Measurements from ENCODE around the gene SETD6. TPM values are rescaled to one million over a fixed set of nuclear protein-coding genes. Genes with fewer than 3 reads are reported as not detected.

The SETD6 gene
- total RNA-seq, 1 donor from 2014 or later, result 25.0 TPM

DNA sequence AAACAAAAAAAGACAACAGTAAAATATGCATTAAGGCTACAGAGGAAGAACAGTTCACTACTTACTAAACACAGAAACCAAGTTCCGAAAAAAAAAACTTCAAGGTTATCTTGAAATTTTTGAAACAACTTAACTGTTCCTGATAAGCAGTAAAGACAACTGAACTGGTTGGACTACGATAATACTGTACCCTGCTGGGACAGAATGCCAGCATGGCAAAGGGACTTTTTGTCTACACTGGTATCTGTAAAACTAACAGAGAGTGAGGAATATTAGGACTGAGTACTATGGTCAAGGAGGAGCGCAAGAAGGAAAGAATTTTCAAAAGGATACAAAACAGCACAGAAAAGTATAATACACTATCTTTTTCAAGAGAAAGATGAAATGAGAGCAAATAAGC lies 19.8 kb downstream of the SETD6 start:
- Mint-ChIP-seq H3K27me3 (ENCODE audit: insufficient read depth, low read depth) (peaks cover 5% of the 10 kb centered on the region), H3K4me3 (no peak overlapping the region), H3K9me3 (no peaks in the 10 kb centered on the region), H3K27ac (peak overlapping the region; percentile 3), H3K36me3 (peaks cover 51% of the 10 kb centered on the region), H3K4me1 (no peaks in the 10 kb centered on the region)
- Histone ChIP-seq H3K79me2 (ENCODE audit: low read depth) (no peaks in the 10 kb centered on the region), H3K27ac (no peak overlapping the region), H3K9ac (no peak overlapping the region), H3K36me3 (peaks cover 61% of the 10 kb centered on the region), H4K20me1 (ENCODE audit: low read depth) (peaks cover 7% of the 10 kb centered on the region), H3F3A (ENCODE audit: low read depth) (peaks cover 13% of the 10 kb centered on the region), H3K4me1 (no peaks in the 10 kb centered on the region), H3K9me3 (ENCODE audit: low read depth) (no peaks in the 10 kb centered on the region), H2AFZ (replicated peaks) (no peak overlapping the region), H3K27me3 (no peaks in the 10 kb centered on the region), H3K4me3 (no peak overlapping the region), H3K4me2 (no peak overlapping the region)
- TF ChIP-seq EZH2 (IDR thresholded peaks at IDR 0.05) (no peak), EZH2phosphoT487 (IDR thresholded peaks at IDR 0.05) (no peak)
- TF ChIP-seq, protein P1, sequence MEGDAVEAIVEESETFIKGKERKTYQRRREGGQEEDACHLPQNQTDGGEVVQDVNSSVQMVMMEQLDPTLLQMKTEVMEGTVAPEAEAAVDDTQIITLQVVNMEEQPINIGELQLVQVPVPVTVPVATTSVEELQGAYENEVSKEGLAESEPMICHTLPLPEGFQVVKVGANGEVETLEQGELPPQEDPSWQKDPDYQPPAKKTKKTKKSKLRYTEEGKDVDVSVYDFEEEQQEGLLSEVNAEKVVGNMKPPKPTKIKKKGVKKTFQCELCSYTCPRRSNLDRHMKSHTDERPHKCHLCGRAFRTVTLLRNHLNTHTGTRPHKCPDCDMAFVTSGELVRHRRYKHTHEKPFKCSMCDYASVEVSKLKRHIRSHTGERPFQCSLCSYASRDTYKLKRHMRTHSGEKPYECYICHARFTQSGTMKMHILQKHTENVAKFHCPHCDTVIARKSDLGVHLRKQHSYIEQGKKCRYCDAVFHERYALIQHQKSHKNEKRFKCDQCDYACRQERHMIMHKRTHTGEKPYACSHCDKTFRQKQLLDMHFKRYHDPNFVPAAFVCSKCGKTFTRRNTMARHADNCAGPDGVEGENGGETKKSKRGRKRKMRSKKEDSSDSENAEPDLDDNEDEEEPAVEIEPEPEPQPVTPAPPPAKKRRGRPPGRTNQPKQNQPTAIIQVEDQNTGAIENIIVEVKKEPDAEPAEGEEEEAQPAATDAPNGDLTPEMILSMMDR (IDR thresholded peaks at IDR 0.05), result no peak
- no peak for DNase-seq (ENCODE audit: low spot score)

DNA sequence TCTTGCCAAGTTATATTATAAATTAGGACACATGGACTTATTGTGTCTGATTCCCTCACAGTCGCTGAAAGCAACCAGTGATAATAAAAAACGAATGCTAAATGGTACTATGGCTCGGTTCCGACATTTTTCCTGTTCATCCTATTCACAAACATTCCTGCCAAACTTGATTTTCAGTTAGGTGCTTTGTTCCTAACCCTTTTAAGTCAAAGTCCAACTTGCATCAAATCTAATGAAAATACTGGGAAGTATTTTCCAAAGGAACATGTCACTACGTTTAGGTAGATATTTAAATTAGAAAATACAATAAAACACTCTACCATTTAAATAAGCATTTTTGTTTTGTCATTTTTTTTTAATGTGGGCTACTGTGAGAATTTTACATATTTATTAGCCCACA lies 21.0 kb downstream of the SETD6 start:
- no peak for TF ChIP-seq EZH2 (IDR thresholded peaks at IDR 0.05)
- TF ChIP-seq, protein P1 (IDR thresholded peaks at IDR 0.05), result no peak
- no peak for TF ChIP-seq EZH2phosphoT487 (IDR thresholded peaks at IDR 0.05)
- peaks cover 10% of the 10 kb centered on the region for H3F3A ChIP-seq (ENCODE audit: low read depth)

DNA sequence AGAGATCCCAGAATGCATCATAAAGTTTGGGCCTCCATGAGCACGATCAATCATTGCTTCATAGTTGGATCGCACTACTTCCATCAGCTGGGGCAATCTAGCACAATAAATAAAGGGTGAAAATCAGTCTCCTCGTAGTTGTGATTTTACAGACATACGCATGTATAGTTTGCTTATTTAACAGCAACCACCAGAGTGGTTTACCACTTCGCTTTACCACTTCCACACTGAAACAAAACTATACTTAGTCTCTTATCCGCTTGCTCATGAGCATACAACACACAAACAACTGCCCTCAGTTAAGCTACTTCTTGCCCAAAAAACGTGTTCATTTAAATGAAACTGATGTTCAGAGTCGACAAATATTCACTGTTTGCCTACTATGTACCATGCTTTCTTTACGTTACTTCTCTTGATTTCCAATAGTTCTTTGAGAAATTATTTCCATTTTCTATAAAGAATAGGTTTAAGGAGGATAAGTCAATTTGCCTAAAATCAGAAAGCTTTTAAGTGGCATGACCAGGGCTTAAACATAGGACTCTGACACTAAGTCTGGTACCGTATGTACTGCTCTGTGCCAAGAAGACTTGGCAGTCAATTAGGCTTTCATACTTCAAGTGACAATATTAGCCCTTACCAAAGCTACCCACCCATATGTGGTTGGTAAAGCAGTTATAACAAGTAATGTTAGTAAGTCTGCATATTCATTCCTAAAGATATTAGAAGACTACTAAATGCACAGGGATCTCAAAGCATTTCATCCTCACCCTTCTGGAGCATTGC lies 22.0 kb downstream of the SETD6 start:
- peaks cover 66% of the 10 kb centered on the region for H3K36me3 ChIP-seq
- TF ChIP-seq EZH2phosphoT487 (IDR thresholded peaks at IDR 0.05), result no peak
- TF ChIP-seq, protein P1 (IDR thresholded peaks at IDR 0.05), result no peak
- no peak for TF ChIP-seq EZH2 (IDR thresholded peaks at IDR 0.05)
- peaks cover 6% of the 10 kb centered on the region for H3K4me1 ChIP-seq
- Mint-ChIP-seq H3K36me3 (peaks cover 53% of the 10 kb centered on the region), H3K4me1 (no peaks in the 10 kb centered on the region), H3K4me3 (no peak overlapping the region), H3K27me3 (ENCODE audit: insufficient read depth, low read depth) (peaks cover 5% of the 10 kb centered on the region), H3K27ac (no peak overlapping the region), H3K9me3 (no peaks in the 10 kb centered on the region)
- H3K79me2 ChIP-seq (ENCODE audit: low read depth), result no peaks in the 10 kb centered on the region
- no peaks in the 10 kb centered on the region for H3K9me3 ChIP-seq (ENCODE audit: low read depth)
- DNase-seq (ENCODE audit: low spot score), result no peak
- no peak overlapping the region for H3K27ac ChIP-seq
- H3K27me3 ChIP-seq, result no peaks in the 10 kb centered on the region
- H2AFZ ChIP-seq (replicated peaks), result no peak overlapping the region
- peaks cover 14% of the 10 kb centered on the region for H3F3A ChIP-seq (ENCODE audit: low read depth)
- H3K9ac ChIP-seq, result no peak overlapping the region
- H3K4me2 ChIP-seq, result no peak overlapping the region
- no peak overlapping the region for H3K4me3 ChIP-seq
- peaks cover 13% of the 10 kb centered on the region for H4K20me1 ChIP-seq (ENCODE audit: low read depth)

More for the DNA sequence above, 21.0 kb downstream of the SETD6 start:
- DNase-seq (ENCODE audit: low spot score), result no peak
- H3K27me3 Mint-ChIP-seq (ENCODE audit: insufficient read depth, low read depth), result peaks cover 5% of the 10 kb centered on the region
- H3K4me3 Mint-ChIP-seq, result no peak overlapping the region
- H3K79me2 ChIP-seq (ENCODE audit: low read depth), result no peaks in the 10 kb centered on the region
- H3K9ac ChIP-seq, result no peak overlapping the region
- H3K4me1 ChIP-seq, result no peaks in the 10 kb centered on the region
- H4K20me1 ChIP-seq (ENCODE audit: low read depth), result peaks cover 7% of the 10 kb centered on the region
- peaks cover 65% of the 10 kb centered on the region for H3K36me3 ChIP-seq
- H3K27ac Mint-ChIP-seq, result no peak overlapping the region
- H3K9me3 ChIP-seq (ENCODE audit: low read depth), result no peaks in the 10 kb centered on the region
- no peak overlapping the region for H3K27ac ChIP-seq
- peaks cover 54% of the 10 kb centered on the region for H3K36me3 Mint-ChIP-seq
- H3K27me3 ChIP-seq, result no peaks in the 10 kb centered on the region
- no peaks in the 10 kb centered on the region for H3K4me1 Mint-ChIP-seq
- H2AFZ ChIP-seq (replicated peaks), result no peak overlapping the region
- no peak overlapping the region for H3K4me2 ChIP-seq
- no peak overlapping the region for H3K4me3 ChIP-seq
- H3K9me3 Mint-ChIP-seq, result no peaks in the 10 kb centered on the region
